ENCODE measurements around the gene METTL14. TPM values are rescaled to one million over a fixed set of nuclear protein-coding genes. Genes with fewer than 3 reads are reported as not detected.

Gene METTL14
- total RNA-seq, 4 donors from 2014 or later, result 24.0 to 48.8 (median 47.9) TPM

- TF ChIP-seq POLR2A (IDR thresholded peaks at IDR 0.05), result no peak
- TF ChIP-seq CTCF (IDR thresholded peaks at IDR 0.05), result no peak
- 71 to 81% methylated on average over 1 of the region's 1 CpG for WGBS, 2 donors
- H3K4me3 ChIP-seq (ENCODE audit: low read depth, poor library complexity, severe bottlenecking), result no peak overlapping the region
- no peak for DNase-seq (ENCODE audit: low spot score in 2 of 2)
- intact Hi-C loops (cut with DNase I; ENCODE audit: low total_unique reads), result no loop called here
These were observed 68.5 kb downstream of the METTL14 start for GRCh38 chr4:118753685-118754084.

GRCh38 chr4:118754890-118755289, 69.7 kb downstream of the METTL14 start:
- no peak for TF ChIP-seq CTCF (IDR thresholded peaks at IDR 0.05)
- TF ChIP-seq POLR2A (IDR thresholded peaks at IDR 0.05), result no peak
- no peak overlapping the region for H3K4me3 ChIP-seq (ENCODE audit: low read depth, poor library complexity, severe bottlenecking)
- intact Hi-C loops (cut with DNase I; ENCODE audit: low total_unique reads), result no loop called here
- no peak for DNase-seq (ENCODE audit: low spot score in 2 of 2)
- WGBS, 2 donors, result 38 to 46% methylated on average over 2 of the region's 2 CpGs

GRCh38 chr4:118755438-118756226, 70.4 kb downstream of the METTL14 start:
- H3K4me3 ChIP-seq (ENCODE audit: low read depth, poor library complexity, severe bottlenecking), result no peak overlapping the region
- no peak for DNase-seq (ENCODE audit: low spot score in 2 of 2)
- WGBS, 2 donors, result 46% methylated on average over 2 of the region's 2 CpGs
- TF ChIP-seq CTCF (IDR thresholded peaks at IDR 0.05), result no peak
- no peak for TF ChIP-seq POLR2A (IDR thresholded peaks at IDR 0.05)
- intact Hi-C loops (cut with DNase I; ENCODE audit: low total_unique reads), result no loop called here

- H3K4me3 ChIP-seq (ENCODE audit: low read depth, poor library complexity, severe bottlenecking), result no peak overlapping the region
- DNase-seq (ENCODE audit: low spot score in 2 of 2), result no peak
- TF ChIP-seq POLR2A (IDR thresholded peaks at IDR 0.05) (no peak), CTCF (IDR thresholded peaks at IDR 0.05) (no peak)
- WGBS, 2 donors, result 83 to 90% methylated on average over 3 of the region's 3 CpGs
- intact Hi-C loops (cut with DNase I; ENCODE audit: low total_unique reads), result no loop called here
These were observed 71.2 kb downstream of the METTL14 start for GRCh38 chr4:118756429-118756828.

GRCh38 chr4:118756958-118757357, 71.8 kb downstream of the METTL14 start:
- H3K4me3 ChIP-seq (ENCODE audit: low read depth, poor library complexity, severe bottlenecking), result no peak overlapping the region
- intact Hi-C loops (cut with DNase I; ENCODE audit: low total_unique reads), result no loop called here
- WGBS, 2 donors, result 82 to 83% methylated on average over 1 of the region's 1 CpG
- TF ChIP-seq POLR2A (IDR thresholded peaks at IDR 0.05), result no peak
- no peak for TF ChIP-seq CTCF (IDR thresholded peaks at IDR 0.05)
- DNase-seq (ENCODE audit: low spot score in 2 of 2), result no peak

All from lower leg skin (tissue), 4 donors.